GM12873 (cell line): ENCODE data around the gene CD48.

ENCODE experiments used
- TF ChIP-seq, protein P1 (sequence below): IDR thresholded peaks from 2 replicates; pipeline ENCODE4 v1.5.1; 2012; ENCODE audit warnings: low read depth, mild to moderate bottlenecking, moderate library complexity, low read length, control low read depth; ENCODE audit not compliant: insufficient read depth; ENCODE audit errors: missing control alignments

CD48 gene

DNA sequence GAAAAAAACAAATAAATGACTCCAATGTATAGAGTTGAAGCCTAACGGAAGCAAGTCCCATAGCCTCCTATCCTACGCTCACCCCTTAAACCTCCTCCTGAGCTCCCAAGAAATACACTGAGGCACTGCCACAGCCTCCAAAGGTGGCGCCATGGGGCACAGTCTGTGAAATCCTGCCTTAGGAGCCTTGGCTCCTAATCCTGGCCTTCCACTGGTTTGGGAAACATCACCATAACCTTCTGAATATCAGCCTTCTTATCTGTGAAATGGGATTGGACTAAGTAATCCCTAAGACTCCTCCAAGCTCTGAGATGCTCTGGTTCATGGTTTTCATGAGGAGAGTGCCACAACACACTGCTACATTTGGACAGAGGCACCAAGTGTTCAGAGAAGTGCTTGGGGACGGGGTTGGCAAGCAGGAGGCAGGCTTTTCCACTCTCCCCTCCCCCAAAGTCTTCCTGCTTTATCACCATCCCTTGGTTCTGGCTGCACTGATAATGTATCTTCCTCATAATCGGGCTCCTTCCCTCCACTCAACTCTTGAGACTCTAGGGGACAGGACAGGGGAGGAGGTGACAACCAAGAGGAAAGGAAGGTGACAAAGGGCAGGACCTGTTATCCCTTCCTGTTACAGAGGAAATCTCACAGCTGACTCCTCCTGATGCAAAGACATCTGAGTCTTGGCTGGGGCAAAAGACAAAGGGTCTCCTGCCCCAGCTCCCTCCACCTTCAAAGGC is 30.2 kb upstream of the CD48 start:
- TF ChIP-seq, protein P1, sequence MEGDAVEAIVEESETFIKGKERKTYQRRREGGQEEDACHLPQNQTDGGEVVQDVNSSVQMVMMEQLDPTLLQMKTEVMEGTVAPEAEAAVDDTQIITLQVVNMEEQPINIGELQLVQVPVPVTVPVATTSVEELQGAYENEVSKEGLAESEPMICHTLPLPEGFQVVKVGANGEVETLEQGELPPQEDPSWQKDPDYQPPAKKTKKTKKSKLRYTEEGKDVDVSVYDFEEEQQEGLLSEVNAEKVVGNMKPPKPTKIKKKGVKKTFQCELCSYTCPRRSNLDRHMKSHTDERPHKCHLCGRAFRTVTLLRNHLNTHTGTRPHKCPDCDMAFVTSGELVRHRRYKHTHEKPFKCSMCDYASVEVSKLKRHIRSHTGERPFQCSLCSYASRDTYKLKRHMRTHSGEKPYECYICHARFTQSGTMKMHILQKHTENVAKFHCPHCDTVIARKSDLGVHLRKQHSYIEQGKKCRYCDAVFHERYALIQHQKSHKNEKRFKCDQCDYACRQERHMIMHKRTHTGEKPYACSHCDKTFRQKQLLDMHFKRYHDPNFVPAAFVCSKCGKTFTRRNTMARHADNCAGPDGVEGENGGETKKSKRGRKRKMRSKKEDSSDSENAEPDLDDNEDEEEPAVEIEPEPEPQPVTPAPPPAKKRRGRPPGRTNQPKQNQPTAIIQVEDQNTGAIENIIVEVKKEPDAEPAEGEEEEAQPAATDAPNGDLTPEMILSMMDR, result peak; percentile 9

DNA sequence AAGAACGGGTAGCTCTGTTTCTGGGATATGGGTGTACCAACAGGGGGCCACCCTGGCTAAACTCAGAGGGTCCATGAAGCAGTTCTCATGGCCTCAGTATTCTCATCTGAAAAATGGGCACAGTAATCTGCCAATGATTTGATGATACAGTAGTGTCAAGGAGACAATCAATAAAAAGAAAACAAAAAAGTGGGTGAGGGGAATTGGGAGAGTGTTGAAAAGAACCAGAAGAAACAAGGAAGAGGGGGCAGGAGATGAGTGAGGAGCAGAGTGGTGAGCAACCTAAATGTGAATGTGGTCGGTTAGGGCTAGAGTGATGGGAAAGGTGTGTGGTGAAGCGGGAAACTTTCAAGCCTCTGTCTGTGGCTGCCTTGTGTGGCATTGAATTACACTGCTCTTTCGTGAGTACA is 29.5 kb upstream of the CD48 start:
- TF ChIP-seq, protein P1, result no peak

DNA sequence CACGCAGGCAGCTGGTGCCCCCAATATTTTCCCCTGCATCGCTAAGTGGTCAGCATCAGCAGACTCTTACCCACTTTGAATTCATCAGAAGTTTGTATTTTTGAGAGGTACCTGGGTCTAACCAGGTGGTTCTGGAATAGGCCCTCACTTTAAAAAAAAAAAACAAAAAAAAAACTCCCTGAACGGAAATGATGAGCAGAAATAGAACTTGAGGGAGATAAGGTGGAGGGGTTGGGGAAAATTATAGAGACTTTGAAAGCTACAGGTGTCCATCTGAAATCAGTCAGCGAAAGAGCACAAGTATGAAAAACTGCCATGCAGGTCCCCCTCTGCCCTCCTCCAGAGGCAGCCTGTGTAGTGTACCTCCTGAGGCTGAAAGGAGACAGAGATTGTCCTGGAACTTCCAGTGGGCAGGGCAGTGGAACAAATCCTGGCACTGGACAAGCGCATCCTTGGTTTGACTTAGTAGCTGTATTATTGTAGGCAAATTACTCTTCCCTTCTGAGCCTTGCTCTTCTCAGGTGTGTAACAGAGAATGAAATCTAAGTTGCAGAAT is 28.6 kb upstream of the CD48 start:
- TF ChIP-seq, protein P1, result no peak

DNA sequence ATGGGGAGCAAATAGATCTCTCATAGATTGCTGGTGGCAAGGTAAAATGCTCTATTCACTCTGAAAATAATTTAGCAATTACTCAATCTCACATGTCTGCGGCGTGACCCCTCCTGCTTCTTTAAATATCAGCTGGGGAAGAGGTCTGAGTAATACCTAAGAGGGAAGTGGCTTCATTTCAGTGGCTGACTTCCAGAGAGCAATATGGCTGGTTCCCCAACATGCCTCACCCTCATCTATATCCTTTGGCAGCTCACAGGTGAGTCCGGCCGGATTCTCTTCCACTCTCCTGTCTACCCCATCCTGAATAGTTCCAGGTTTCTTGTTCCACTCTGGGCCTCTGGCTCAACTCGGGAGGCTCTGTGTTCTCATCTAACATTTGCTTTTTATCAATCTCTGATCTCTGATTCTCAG is 27.5 kb upstream of the CD48 start, which contains the start of gene SLAMF7:
Gene SLAMF7 (plus strand): TSS at position 150 of the 414 bp plus-strand sequence. CDS start 55 bp downstream, at position 205.
- TF ChIP-seq, protein P1, result no peak

DNA sequence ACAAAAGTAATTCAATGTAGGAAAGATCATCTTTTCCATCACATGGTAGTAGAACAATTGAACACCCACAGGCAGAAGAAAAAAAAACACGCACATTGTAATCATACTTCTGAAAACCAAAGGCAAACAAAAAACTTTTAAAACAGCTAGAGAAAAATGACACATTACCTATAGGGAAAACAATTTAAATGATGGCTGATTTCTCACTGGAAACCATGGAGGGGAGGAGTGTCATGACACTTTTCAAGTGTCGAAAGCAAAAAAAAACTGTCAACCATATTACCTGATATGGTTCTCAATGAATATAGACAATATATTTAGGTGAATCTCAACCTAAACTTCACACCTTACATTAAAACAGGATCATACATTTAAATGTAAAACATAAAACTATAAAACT is 26.6 kb upstream of the CD48 start:
- TF ChIP-seq, protein P1, result no peak

DNA sequence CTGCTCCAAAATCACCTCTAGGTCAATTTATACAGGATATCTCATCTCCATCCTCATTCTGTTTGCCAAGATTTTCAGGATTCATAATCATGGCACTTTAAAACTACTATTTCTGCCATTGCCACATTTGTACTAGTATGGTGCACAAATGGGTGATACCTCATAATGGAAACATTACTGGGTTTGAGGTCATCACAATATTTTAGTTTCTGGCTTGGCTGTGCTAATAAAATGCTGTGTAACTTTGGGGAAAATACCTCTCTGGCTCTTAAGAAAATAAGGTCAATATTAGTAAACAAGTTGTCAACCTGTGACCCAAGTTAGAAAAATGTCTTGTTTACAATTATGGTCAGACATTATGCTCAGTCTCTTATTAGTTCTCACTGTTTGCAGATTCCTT is 22.7 kb upstream of the CD48 start:
- TF ChIP-seq, protein P1, result no peak

DNA sequence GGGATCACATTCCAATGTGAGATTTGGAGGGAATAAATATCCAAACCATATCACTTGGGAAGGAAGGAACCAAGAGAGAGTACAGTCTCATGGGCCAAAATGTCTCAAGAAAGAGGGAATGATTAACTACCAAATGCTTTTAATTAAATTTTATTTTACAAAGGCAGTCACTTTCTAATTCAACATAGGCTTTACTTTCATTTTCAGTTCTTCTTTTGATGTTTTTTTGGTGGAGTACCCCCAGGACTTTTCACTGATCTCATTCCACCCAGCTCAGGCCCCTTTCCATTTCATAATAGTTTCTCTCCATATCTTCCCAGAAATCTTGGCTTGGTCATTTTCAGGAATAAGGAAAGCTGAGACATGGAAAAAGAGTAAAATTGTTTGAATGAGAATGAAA is 22.3 kb upstream of the CD48 start:
- TF ChIP-seq, protein P1, result no peak
